SU-DHL-6 (cell line): ENCODE measurements around the gene PPP3CA.

Experiments
- EZH2phosphoT487 ChIP-seq: fragments of 200-600 bp; sonication (generic), shearing (Covaris generic); conservative IDR thresholded peaks from 2 replicates; pipeline ENCODE4 v1.6.1; 2018; ENCODE audit warnings: mild to moderate bottlenecking, antibody characterized with exemption, low read length, moderate library complexity, mixed read lengths
- TF ChIP-seq, protein P1 (sequence below): fragments of 200-600 bp; sonication (generic); IDR thresholded peaks from one replicate; pipeline ENCODE4 v1.5.1; 2017; ENCODE audit warnings: antibody characterized with exemption, mild to moderate bottlenecking, low read length, moderate library complexity; ENCODE audit not compliant: insufficient read depth, poor library complexity, severe bottlenecking

- TF ChIP-seq, protein P1, sequence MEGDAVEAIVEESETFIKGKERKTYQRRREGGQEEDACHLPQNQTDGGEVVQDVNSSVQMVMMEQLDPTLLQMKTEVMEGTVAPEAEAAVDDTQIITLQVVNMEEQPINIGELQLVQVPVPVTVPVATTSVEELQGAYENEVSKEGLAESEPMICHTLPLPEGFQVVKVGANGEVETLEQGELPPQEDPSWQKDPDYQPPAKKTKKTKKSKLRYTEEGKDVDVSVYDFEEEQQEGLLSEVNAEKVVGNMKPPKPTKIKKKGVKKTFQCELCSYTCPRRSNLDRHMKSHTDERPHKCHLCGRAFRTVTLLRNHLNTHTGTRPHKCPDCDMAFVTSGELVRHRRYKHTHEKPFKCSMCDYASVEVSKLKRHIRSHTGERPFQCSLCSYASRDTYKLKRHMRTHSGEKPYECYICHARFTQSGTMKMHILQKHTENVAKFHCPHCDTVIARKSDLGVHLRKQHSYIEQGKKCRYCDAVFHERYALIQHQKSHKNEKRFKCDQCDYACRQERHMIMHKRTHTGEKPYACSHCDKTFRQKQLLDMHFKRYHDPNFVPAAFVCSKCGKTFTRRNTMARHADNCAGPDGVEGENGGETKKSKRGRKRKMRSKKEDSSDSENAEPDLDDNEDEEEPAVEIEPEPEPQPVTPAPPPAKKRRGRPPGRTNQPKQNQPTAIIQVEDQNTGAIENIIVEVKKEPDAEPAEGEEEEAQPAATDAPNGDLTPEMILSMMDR: no peak
- no peak for TF ChIP-seq EZH2phosphoT487
Measured at GRCh38 chr4:101326576-101326975, 20.8 kb downstream of the PPP3CA start.
